DND-41 (cell line): Measurements from ENCODE around the gene SPPL2C.

Source experiments
- EZH2 ChIP-seq: IDR thresholded peaks from 3 replicates; pipeline ENCODE4 v1.6.1; 2012; ENCODE audit warnings: borderline replicate concordance, low read depth, mild to moderate bottlenecking, moderate library complexity, low read length, inconsistent platforms; ENCODE audit not compliant: severe bottlenecking
- TF ChIP-seq, protein P1 (sequence below): IDR thresholded peaks from 2 replicates; pipeline ENCODE4 v1.5.1; 2012; ENCODE audit warnings: borderline replicate concordance, low read length, moderate library complexity, mild to moderate bottlenecking; ENCODE audit not compliant: poor library complexity, severe bottlenecking; ENCODE audit errors: extremely low read depth

DNA sequence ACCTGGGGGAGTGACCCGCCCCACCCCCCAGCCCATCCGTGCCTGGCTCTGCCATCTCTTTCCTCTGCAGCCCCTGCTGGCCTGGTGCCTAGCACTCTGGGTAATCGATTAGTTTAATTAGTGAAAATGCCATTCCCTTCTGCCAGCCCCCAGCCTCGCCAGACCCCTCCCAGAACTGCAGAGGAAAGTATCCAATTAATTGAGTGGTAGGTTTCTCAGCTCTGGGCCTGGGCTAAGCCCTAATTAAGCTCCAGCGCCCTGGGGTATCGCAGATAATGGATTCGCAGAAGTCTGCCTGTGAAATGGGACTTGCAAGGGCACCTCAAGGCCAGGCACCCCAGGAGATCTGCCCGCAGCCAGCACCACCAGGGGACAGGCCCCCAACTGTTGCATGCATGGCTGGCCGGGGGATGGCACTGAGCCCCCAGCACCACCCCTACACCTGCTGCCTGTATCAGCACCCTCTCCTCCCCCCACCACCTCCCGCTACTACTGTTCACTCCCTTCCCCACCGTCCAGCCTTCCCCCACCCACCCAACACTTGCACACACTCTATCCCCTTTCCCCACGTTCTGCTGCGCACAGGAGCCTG is 19.7 kb upstream of the SPPL2C start:
- no peak for TF ChIP-seq EZH2
- TF ChIP-seq, protein P1, sequence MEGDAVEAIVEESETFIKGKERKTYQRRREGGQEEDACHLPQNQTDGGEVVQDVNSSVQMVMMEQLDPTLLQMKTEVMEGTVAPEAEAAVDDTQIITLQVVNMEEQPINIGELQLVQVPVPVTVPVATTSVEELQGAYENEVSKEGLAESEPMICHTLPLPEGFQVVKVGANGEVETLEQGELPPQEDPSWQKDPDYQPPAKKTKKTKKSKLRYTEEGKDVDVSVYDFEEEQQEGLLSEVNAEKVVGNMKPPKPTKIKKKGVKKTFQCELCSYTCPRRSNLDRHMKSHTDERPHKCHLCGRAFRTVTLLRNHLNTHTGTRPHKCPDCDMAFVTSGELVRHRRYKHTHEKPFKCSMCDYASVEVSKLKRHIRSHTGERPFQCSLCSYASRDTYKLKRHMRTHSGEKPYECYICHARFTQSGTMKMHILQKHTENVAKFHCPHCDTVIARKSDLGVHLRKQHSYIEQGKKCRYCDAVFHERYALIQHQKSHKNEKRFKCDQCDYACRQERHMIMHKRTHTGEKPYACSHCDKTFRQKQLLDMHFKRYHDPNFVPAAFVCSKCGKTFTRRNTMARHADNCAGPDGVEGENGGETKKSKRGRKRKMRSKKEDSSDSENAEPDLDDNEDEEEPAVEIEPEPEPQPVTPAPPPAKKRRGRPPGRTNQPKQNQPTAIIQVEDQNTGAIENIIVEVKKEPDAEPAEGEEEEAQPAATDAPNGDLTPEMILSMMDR = no peak
